K562 (cell line): ENCODE measurements around the gene RTBDN. TPM values are rescaled to one million over a fixed set of nuclear protein-coding genes. Genes with fewer than 3 reads are reported as not detected.

Experiments used
- ATAC-seq: fragments of 200-7000 bp; cut with Tn5 transposase; 3 replicates; pipeline ENCODE4 v1.9.1; 2020; ENCODE audit warnings: moderate library complexity
- BruUV-seq: library from RNA; stranded (reverse); fragments of 400-500 nt; replicated peaks from 2 replicates; lab custom pipeline; 2021; lab: Mats Ljungman, UMichigan
- CTCF ChIA-PET: fragments of 300-600 bp; formaldehyde crosslinking; extraction: SDS; loops from one replicate; lab custom pipeline; 2021; ENCODE audit warnings: low intra/inter-chr PET ratio; lab: Yijun Ruan, JAX
- POLR2A ChIA-PET: fragments of 300-600, 350-650 bp; sonication (Branson Sonifier 250); formaldehyde crosslinking; extraction: SDS; loops from one replicate; lab custom pipeline; 2021; ENCODE audit warnings: antibody characterized with exemption, inconsistent platforms; lab: Yijun Ruan, JAX
- DNase-seq, 4 experiments: peaks; one replicate each; pipeline versions ENCODE4 v3.0.0 to v3.0.0-alpha.2; 2011 to 2018; ENCODE audit warnings: low spot score in 3 of 4, mixed read lengths in 3 of 4; ENCODE audit errors: extremely low read depth in 1 of 4
- FAIRE-seq: peaks from 2 replicates; lab custom pipeline; 2011; peaks lifted over from hg19 to GRCh38; lab: Jason Lieb, UNC
- H2AFZ ChIP-seq: 2 replicates; pipeline ENCODE4 v1.6.0; 2011; ENCODE audit warnings: low read depth, low read length, control low read depth, inconsistent platforms
- H3K27ac ChIP-seq: fragments of 200-600 bp; 3 replicates; pipeline ENCODE4 v1.8.0; 2011; ENCODE audit warnings: low read depth, mild to moderate bottlenecking, control low read depth, inconsistent platforms, low read length, moderate library complexity, mixed read lengths; ENCODE audit errors: extremely low read depth
- H3K27me3 ChIP-seq, 2 experiments: fragments of 300-600 bp in 1 of 2; 2 replicates in 1 of 2; 3 replicates in 1 of 2; pipeline versions ENCODE4 v1.6.0 to v1.8.0; 2011; ENCODE audit warnings: inconsistent platforms in 2 of 2, low read length in 2 of 2, mild to moderate bottlenecking in 1 of 2, mixed read lengths in 1 of 2, moderate library complexity in 1 of 2; ENCODE audit not compliant: control insufficient read depth in 2 of 2, insufficient read depth in 2 of 2
- H3K36me3 ChIP-seq: fragments of 300-600 bp; 3 replicates; pipeline ENCODE4 v1.8.0; 2011; ENCODE audit warnings: mild to moderate bottlenecking, low read length, inconsistent platforms; ENCODE audit not compliant: control insufficient read depth, insufficient read depth
- H3K4me1 ChIP-seq, 2 experiments: fragments of 200-600 bp in 1 of 2; replicated peaks in 1 of 2; 2 replicates in 1 of 2; 3 replicates in 1 of 2; pipeline versions ENCODE4 v1.5.1 to v1.8.0; 2011; ENCODE audit warnings: inconsistent platforms in 2 of 2, low read length in 2 of 2, mild to moderate bottlenecking in 1 of 2, mixed read lengths in 1 of 2, moderate library complexity in 1 of 2; ENCODE audit not compliant: control insufficient read depth in 2 of 2, insufficient read depth in 2 of 2
- H3K4me2 ChIP-seq: 2 replicates; pipeline ENCODE4 v1.6.1; 2011; ENCODE audit warnings: low read length, control low read depth, inconsistent platforms, mixed read lengths; ENCODE audit not compliant: insufficient read depth
- H3K4me3 ChIP-seq: fragments of 200-600 bp; sonication (generic), shearing (Covaris generic); 2 replicates; pipeline ENCODE4 v1.5.1; 2016; ENCODE audit warnings: control low read depth, inconsistent platforms
- H3K79me2 ChIP-seq: fragments of 200-600 bp; 3 replicates; pipeline ENCODE4 v1.8.0; 2011; ENCODE audit warnings: low read length, inconsistent platforms; ENCODE audit not compliant: control insufficient read depth, insufficient read depth
- H3K9ac ChIP-seq, 2 experiments: 2 replicates each; pipeline versions ENCODE4 v1.6.0 to v1.6.1; 2011; ENCODE audit warnings: low read depth in 2 of 2, low read length in 2 of 2, control low read depth in 1 of 2, inconsistent platforms in 1 of 2, mild to moderate bottlenecking in 1 of 2, mixed read lengths in 1 of 2; ENCODE audit not compliant: insufficient read depth in 1 of 2
- H3K9me1 ChIP-seq: one replicate; pipeline ENCODE4 v1.6.0; 2011; ENCODE audit warnings: inconsistent platforms, mild to moderate bottlenecking, low read length, moderate library complexity; ENCODE audit not compliant: control insufficient read depth, insufficient read depth
- H3K9me3 ChIP-seq: replicated peaks from 2 replicates; pipeline ENCODE4 v1.5.1; 2011; ENCODE audit warnings: low read depth, low read length, inconsistent platforms; ENCODE audit not compliant: control insufficient read depth, insufficient read depth
- H4K20me1 ChIP-seq: replicated peaks from 2 replicates; pipeline ENCODE4 v1.6.1; 2011; ENCODE audit warnings: low read length, inconsistent platforms, mixed read lengths; ENCODE audit not compliant: control insufficient read depth, insufficient read depth
- BRD4 ChIP-seq: fragments of 200-600 bp; sonication (generic); IDR thresholded peaks from 2 replicates; pipeline ENCODE4 v1.6.1; 2017; ENCODE audit warnings: inconsistent platforms
- BRF1 ChIP-seq: IDR thresholded peaks from 3 replicates; pipeline ENCODE4 v1.6.1; 2011; ENCODE audit warnings: borderline replicate concordance, mild to moderate bottlenecking; ENCODE audit not compliant: insufficient read length; ENCODE audit errors: extremely low read depth
- CBX3 ChIP-seq, 2 experiments: IDR thresholded peaks; 1 replicate in 1 of 2; 2 replicates in 1 of 2; pipeline ENCODE4 v1.6.1; 2012; ENCODE audit warnings: inconsistent platforms in 2 of 2, low read length in 2 of 2, borderline replicate concordance in 1 of 2, control low read depth in 1 of 2
- DEAF1 ChIP-seq: fragments of 450-650 bp; formaldehyde crosslinking; IDR thresholded peaks from 2 replicates; pipeline ENCODE4 v1.4.0; 2020; ENCODE audit warnings: mild to moderate bottlenecking, moderate library complexity
- HEY1 ChIP-seq: fragments of 250-450 bp; sonication (Bioruptor Pico); IDR thresholded peaks from 2 replicates; pipeline ENCODE4 v1.5.0; 2020; ENCODE audit warnings: mild to moderate bottlenecking, moderate library complexity, borderline replicate concordance
- KDM4B ChIP-seq, 2 experiments: fragments of 450-650 bp in 1 of 2; sonication (generic) in 1 of 2; IDR thresholded peaks; 2 replicates each; pipeline ENCODE4 v1.6.1; 2016 to 2017; ENCODE audit warnings: borderline replicate concordance in 2 of 2, antibody characterized with exemption in 1 of 2, low read depth in 1 of 2, mild to moderate bottlenecking in 1 of 2
- MBD2 ChIP-seq: sonication (generic); IDR thresholded peaks from 2 replicates; pipeline ENCODE4 v1.6.1; 2016; ENCODE audit warnings: low read depth, borderline replicate concordance
- OTX1 ChIP-seq: fragments of 450-650 bp; formaldehyde crosslinking; IDR thresholded peaks from 2 replicates; pipeline ENCODE4 v1.4.0; 2022; ENCODE audit warnings: mild to moderate bottlenecking
- PHTF2 ChIP-seq: fragments of 250-450 bp; sonication (Bioruptor Pico); IDR thresholded peaks from 2 replicates; pipeline ENCODE4 v1.5.0; 2021; ENCODE audit warnings: mild to moderate bottlenecking
- PKNOX1 ChIP-seq: fragments of 450-650 bp; IDR thresholded peaks from 2 replicates; pipeline ENCODE4 v1.6.1; 2016
- RFX5 ChIP-seq: IDR thresholded peaks from 2 replicates; pipeline ENCODE4 v1.6.1; 2011; ENCODE audit warnings: low read depth, mild to moderate bottlenecking, improper control_type of control experiment, low read length
- SIN3B ChIP-seq: fragments of 450-650 bp; IDR thresholded peaks from 2 replicates; pipeline ENCODE4 v1.6.1; 2017; ENCODE audit warnings: low read depth, mild to moderate bottlenecking, moderate library complexity
- SMAD4 ChIP-seq: fragments of 250-450 bp; sonication (Bioruptor Pico); conservative IDR thresholded peaks from 2 replicates; pipeline ENCODE4 v1.8.0; 2021; ENCODE audit warnings: inconsistent platforms, mild to moderate bottlenecking, moderate library complexity
- TBL1XR1 ChIP-seq, 2 experiments: IDR thresholded peaks; 2 replicates each; pipeline ENCODE4 v1.6.1; 2012; ENCODE audit warnings: improper control_type of control experiment in 2 of 2, low read length in 2 of 2, mild to moderate bottlenecking in 1 of 2
- TBP ChIP-seq: optimal IDR thresholded peaks from 2 replicates; pipeline ENCODE3; 2011; ENCODE audit warnings: low read depth, low read length, improper control_type of control experiment
- TEAD2 ChIP-seq: fragments of 450-650 bp; IDR thresholded peaks from 2 replicates; pipeline ENCODE4 v1.6.1; 2016; ENCODE audit warnings: missing genetic modification characterization, control low read depth, missing compliant biosample characterization
- ZBTB43 ChIP-seq: sonication (generic); formaldehyde crosslinking; IDR thresholded peaks from 2 replicates; pipeline ENCODE4 v1.8.0; 2023; ENCODE audit warnings: mild to moderate bottlenecking, missing genetic modification reagents
- ZNF431 ChIP-seq: sonication (generic); formaldehyde crosslinking; IDR thresholded peaks from 2 replicates; pipeline ENCODE4 v1.8.0; 2022; ENCODE audit warnings: mild to moderate bottlenecking, missing genetic modification reagents
- WGBS: fragments of 100-300 bp; shearing (Covaris generic); methylation state at CpG from one replicate; pipeline ENCODE4 v1.1.6; 2016; ENCODE audit warnings: low coverage, mixed read lengths; ENCODE audit not compliant: insufficient coverage; ENCODE audit errors: missing lambda C conversion rate; 5-methylcytosine and 5-hydroxymethylcytosine counted together
- in situ Hi-C: fragments of 300-500 bp; cut with MboI; formaldehyde crosslinking; loops from 4 replicates; pipeline ENCODE4 v1.15.0; 2018; ENCODE audit warnings: inconsistent platforms, mixed read lengths
- intact Hi-C: fragments of 100-400 bp; cut with micrococcal nuclease; formaldehyde crosslinking; loops from 2 replicates; pipeline ENCODE4 v1.14.2; 2022
- polyA plus RNA-seq, 8 experiments: library from polyadenylated mRNA; depleted of rRNA in 4 of 8; stranded (reverse) in 5 of 8; unstranded in 3 of 8; fragments of >200 nt; fragmentation: Nextera tagmentation in 2 of 8; fragmentation: Illumina TruSeq in 1 of 8; extraction: Ambion mirVana in 2 of 8; extraction: Trizol in 1 of 8; gene quantifications; 2 replicates each; pipeline versions ENCODE4 v1.2.1 to v1.2.3, GENCODE V29; 2011 to 2014; ENCODE audit warnings: inconsistent platforms in 1 of 8, missing spikeins in 1 of 8
- total RNA-seq, 7 experiments: library from RNA; depleted of rRNA in 6 of 7; stranded (reverse); fragments of >200 nt in 6 of 7; fragmentation: Illumina TruSeq in 2 of 7; extraction: Trizol in 2 of 7; gene quantifications; 2 replicates each; pipeline versions ENCODE4 v1.2.1 to v1.2.3, GENCODE V29; 2011 to 2021; ENCODE audit warnings: low replicate concordance in 1 of 7

RTBDN gene
- total and polyA plus RNA-seq, 9 of the 15 experiments (the other 6 are each of a cell fraction or from before 2014, with no cell fraction given), result 0.20 to 2.3 (median 0.72) TPM; not detected in 1

- intact Hi-C loops, result no loop called here
- POLR2A ChIA-PET, result interaction anchor here (0.6 to 2.7 kb wide), 7 partner anchors 9 to 42 kb away, joined by 3 to 29 read pairs (median 5); partner anchors contain the start of gene JUNB
- H3K4me3 ChIP-seq, result peak within 1 kb of the TSS; percentile 76
- no peaks in the 10 kb centered on the region for H4K20me1 ChIP-seq
- FAIRE-seq, result peak; percentile 72
- H3K27ac ChIP-seq, result peak within 1 kb of the TSS; percentile 90
- no peaks in the 10 kb centered on the region for H3K27me3 ChIP-seq
- peaks cover 32% of the 10 kb centered on the region; the same call in 2 of the 3 replicates for H3K36me3 ChIP-seq
- CTCF ChIA-PET, result interaction anchor here (0.6 kb wide), 1 partner anchor 500 kb away, joined by 3 read pairs; no protein-coding TSS in a partner anchor
- H3K4me2 ChIP-seq, result peak within 1 kb of the TSS; percentile 82
- peak within 1 kb of the TSS; percentile 90 to 96 for H3K9ac ChIP-seq
- peaks cover 25 to 60% of the 10 kb centered on the region in 2 experiments; a peak in 4 of 5 replicates for H3K4me1 ChIP-seq
- H3K79me2 ChIP-seq, result peaks cover 33% of the 10 kb centered on the region
- DNase-seq, result peak; percentile 88 to 93 (median 90)
- under 1% methylated on average over 74 of the region's 78 CpGs for WGBS
- peak within 1 kb of the TSS; percentile 97 for H2AFZ ChIP-seq
- H3K9me3 ChIP-seq, result no peaks in the 10 kb centered on the region
- BruUV-seq, result no TSS peak
- in situ Hi-C loops, result no loop called here
- no peaks in the 10 kb centered on the region for H3K9me1 ChIP-seq
- ATAC-seq, result peak; percentile 83
- TF ChIP-seq BRD4 (no peak), KDM4B (IDR thresholded peaks at IDR 0.05; ENCODE audit: borderline replicate concordance in 2 of 2, low read depth in 1 of 2) (no peak), MBD2 (peak; percentile 98), PKNOX1 (no peak), BRF1 (no peak), CBX3 (IDR thresholded peaks at IDR 0.05; ENCODE audit: borderline replicate concordance in 1 of 2, low read length in 2 of 2) (0 out of 3 replicates have a peak, but pooled peaks of 1 of the 2 experiments have one; percentile 7), SIN3B (peak; percentile 16; the same call in 1 of the 2 replicates), PHTF2 (no peak), ZBTB43 (CRISPR knock-in tag) (peak; percentile 93), OTX1 (CRISPR knock-in tag) (no peak), TBL1XR1 (IDR thresholded peaks at IDR 0.05; ENCODE audit: low read length in 2 of 2) (peak in 1 of 2 experiments; percentile 39; a peak in 1 of 4 replicates), TBP (peak; percentile 95), RFX5 (no peak), ZNF431 (CRISPR knock-in tag) (no peak), SMAD4 (CRISPR knock-in tag) (peak; percentile 70), TEAD2 (tag) (no peak), DEAF1 (CRISPR knock-in tag) (no peak), HEY1 (no peak)
Observed at GRCh38 chr19:12801466-12802266, 32.7 kb downstream of the RTBDN start, which contains the start of the genes PRDX2 and THSD8. Gene PRDX2 (minus strand): TSS chr19:12801800. CDS start chr19:12801261, 539 bp downstream. Gene THSD8 (plus strand): TSS chr19:12802069. CDS start chr19:12802072, 3 bp downstream.
